ENCODE results near the gene SIRPG. TPM values are rescaled to one million over a fixed set of nuclear protein-coding genes. Genes with fewer than 3 reads are reported as not detected.

The SIRPG gene
- total RNA-seq, 2 donors from 2014 or later: 0.32 to 0.45 TPM

- TF ChIP-seq POLR2A (IDR thresholded peaks at IDR 0.05) (no peak), POLR2AphosphoS5 (IDR thresholded peaks at IDR 0.05) (no peak)
- TF ChIP-seq, protein P1, sequence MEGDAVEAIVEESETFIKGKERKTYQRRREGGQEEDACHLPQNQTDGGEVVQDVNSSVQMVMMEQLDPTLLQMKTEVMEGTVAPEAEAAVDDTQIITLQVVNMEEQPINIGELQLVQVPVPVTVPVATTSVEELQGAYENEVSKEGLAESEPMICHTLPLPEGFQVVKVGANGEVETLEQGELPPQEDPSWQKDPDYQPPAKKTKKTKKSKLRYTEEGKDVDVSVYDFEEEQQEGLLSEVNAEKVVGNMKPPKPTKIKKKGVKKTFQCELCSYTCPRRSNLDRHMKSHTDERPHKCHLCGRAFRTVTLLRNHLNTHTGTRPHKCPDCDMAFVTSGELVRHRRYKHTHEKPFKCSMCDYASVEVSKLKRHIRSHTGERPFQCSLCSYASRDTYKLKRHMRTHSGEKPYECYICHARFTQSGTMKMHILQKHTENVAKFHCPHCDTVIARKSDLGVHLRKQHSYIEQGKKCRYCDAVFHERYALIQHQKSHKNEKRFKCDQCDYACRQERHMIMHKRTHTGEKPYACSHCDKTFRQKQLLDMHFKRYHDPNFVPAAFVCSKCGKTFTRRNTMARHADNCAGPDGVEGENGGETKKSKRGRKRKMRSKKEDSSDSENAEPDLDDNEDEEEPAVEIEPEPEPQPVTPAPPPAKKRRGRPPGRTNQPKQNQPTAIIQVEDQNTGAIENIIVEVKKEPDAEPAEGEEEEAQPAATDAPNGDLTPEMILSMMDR (IDR thresholded peaks at IDR 0.05): no peak
- no peak for DNase-seq (ENCODE audit: low spot score)
- H3K27ac ChIP-seq: no peak overlapping the region
- no peaks in the 10 kb centered on the region for H3K4me1 ChIP-seq (replicated peaks)
- no peak overlapping the region for H3K4me3 ChIP-seq
- no peaks in the 10 kb centered on the region for H3K27me3 ChIP-seq (replicated peaks; ENCODE audit: insufficient read depth)
- no peaks in the 10 kb centered on the region for H3K9me3 ChIP-seq
- no peaks in the 10 kb centered on the region for H3K36me3 ChIP-seq
- intact Hi-C loops (cut with DNase I): no loop called here
- WGBS: 76% methylated on average over 2 of the region's 2 CpGs
Observed at GRCh38 chr20:1637755-1638154, 19.8 kb downstream of the SIRPG start.

DNA sequence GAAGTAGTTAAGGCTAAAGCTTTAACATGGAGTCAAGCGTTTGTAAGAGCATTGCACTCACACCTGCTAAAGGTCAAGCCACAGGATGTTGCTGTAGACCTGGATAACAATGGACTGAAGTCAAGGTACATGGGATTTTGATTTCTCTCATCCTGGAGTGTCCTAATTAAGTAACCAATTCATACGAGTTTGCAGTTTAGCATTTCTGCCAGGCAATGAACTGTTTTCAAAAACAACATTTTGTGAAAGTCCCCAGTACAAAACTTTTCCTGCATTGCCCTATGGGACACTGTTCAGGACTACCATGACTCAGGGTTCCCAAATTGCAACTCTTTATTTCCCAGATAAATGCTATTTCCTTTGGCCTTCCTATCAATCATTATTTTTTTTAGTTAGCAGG lies 20.4 kb downstream of the SIRPG start:
- Histone ChIP-seq H3K9me3 (no peaks in the 10 kb centered on the region), H3K4me3 (no peak overlapping the region), H3K27me3 (replicated peaks; ENCODE audit: insufficient read depth) (no peaks in the 10 kb centered on the region), H3K36me3 (no peaks in the 10 kb centered on the region), H3K27ac (no peak overlapping the region), H3K4me1 (replicated peaks) (no peaks in the 10 kb centered on the region)
- WGBS: 62% methylated on average over 2 of the region's 2 CpGs
- DNase-seq (ENCODE audit: low spot score): no peak
- TF ChIP-seq POLR2AphosphoS5 (IDR thresholded peaks at IDR 0.05): no peak
- no peak for TF ChIP-seq POLR2A (IDR thresholded peaks at IDR 0.05)
- TF ChIP-seq, protein P1 (IDR thresholded peaks at IDR 0.05): no peak
- intact Hi-C loops (cut with DNase I): no loop called here

- H3K36me3 ChIP-seq: no peaks in the 10 kb centered on the region
- 69% methylated on average over 2 of the region's 2 CpGs for WGBS
- H3K4me3 ChIP-seq: no peak overlapping the region
- no peak for DNase-seq (ENCODE audit: low spot score)
- intact Hi-C loops (cut with DNase I): no loop called here
- no peaks in the 10 kb centered on the region for H3K4me1 ChIP-seq (replicated peaks)
- no peaks in the 10 kb centered on the region for H3K27me3 ChIP-seq (replicated peaks; ENCODE audit: insufficient read depth)
- H3K27ac ChIP-seq: no peak overlapping the region
- H3K9me3 ChIP-seq: no peaks in the 10 kb centered on the region
- no peak for TF ChIP-seq POLR2AphosphoS5 (IDR thresholded peaks at IDR 0.05)
- TF ChIP-seq POLR2A (IDR thresholded peaks at IDR 0.05): no peak
- TF ChIP-seq, protein P1 (IDR thresholded peaks at IDR 0.05): no peak
Observed at GRCh38 chr20:1636621-1637020, 21.0 kb downstream of the SIRPG start.

- DNase-seq (ENCODE audit: low spot score): no peak
- Histone ChIP-seq H3K27me3 (replicated peaks; ENCODE audit: insufficient read depth) (no peaks in the 10 kb centered on the region), H3K4me1 (replicated peaks) (no peaks in the 10 kb centered on the region), H3K27ac (no peak overlapping the region), H3K4me3 (no peak overlapping the region), H3K9me3 (no peaks in the 10 kb centered on the region), H3K36me3 (no peaks in the 10 kb centered on the region)
- 89% methylated on average over 10 of the region's 10 CpGs for whole genome bisulfite sequencing
- no peak for TF ChIP-seq POLR2A (IDR thresholded peaks at IDR 0.05)
- TF ChIP-seq, protein P1 (IDR thresholded peaks at IDR 0.05): no peak
- no peak for TF ChIP-seq POLR2AphosphoS5 (IDR thresholded peaks at IDR 0.05)
- intact Hi-C loops (cut with DNase I): no loop called here
Observed at GRCh38 chr20:1635291-1635979, 22.1 kb downstream of the SIRPG start.

DNA sequence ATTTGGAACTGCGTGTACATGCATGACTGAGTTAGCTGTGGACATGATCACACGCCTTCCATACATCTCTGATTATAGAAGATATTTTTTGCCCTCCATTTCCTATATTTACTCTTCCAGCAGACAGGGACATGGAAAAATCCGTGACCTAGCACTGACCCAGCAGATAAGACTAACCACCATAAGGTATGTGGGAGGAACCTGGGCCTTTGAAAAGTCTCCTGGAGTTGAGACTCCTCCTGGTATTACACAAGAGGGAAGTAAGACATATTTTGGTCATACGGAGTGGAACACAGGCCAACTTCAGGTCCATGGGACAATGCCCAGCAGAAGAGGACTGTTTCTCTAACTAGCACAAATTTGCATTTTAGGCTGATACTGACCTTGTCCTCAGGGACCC lies 24.0 kb downstream of the SIRPG start:
- no peak overlapping the region for H3K4me3 ChIP-seq
- H3K9me3 ChIP-seq: no peaks in the 10 kb centered on the region
- intact Hi-C loops (cut with DNase I): no loop called here
- 80% methylated on average over 4 of the region's 4 CpGs for WGBS
- no peaks in the 10 kb centered on the region for H3K4me1 ChIP-seq (replicated peaks)
- no peaks in the 10 kb centered on the region for H3K27me3 ChIP-seq (replicated peaks; ENCODE audit: insufficient read depth)
- no peak for DNase-seq (ENCODE audit: low spot score)
- TF ChIP-seq, protein P1 (IDR thresholded peaks at IDR 0.05): no peak
- TF ChIP-seq POLR2A (IDR thresholded peaks at IDR 0.05): no peak
- no peak for TF ChIP-seq POLR2AphosphoS5 (IDR thresholded peaks at IDR 0.05)
- no peak overlapping the region for H3K27ac ChIP-seq
- H3K36me3 ChIP-seq: no peaks in the 10 kb centered on the region

Measured in prostate gland (tissue), 2 donors.